HL-60 (cell line): ENCODE measurements around the gene TBR1.
A peak's percentile ranks its signal among the peaks of the same experiment; 100 is the strongest.

Experiments
- DNase-seq, 2 experiments: peaks; one replicate each; pipeline ENCODE4 v3.0.0-alpha.2; 2010 to 2020; ENCODE audit warnings: low read depth in 1 of 2, low spot score in 1 of 2
- H3K27ac ChIP-seq: fragments of 250-450 bp; sonication (Bioruptor Pico); replicated peaks from 2 replicates; pipeline ENCODE4 v1.5.1; 2020; ENCODE audit warnings: mild to moderate bottlenecking, moderate library complexity
- H3K27me3 ChIP-seq: fragments of 250-450 bp; sonication (Bioruptor Pico); 2 replicates; pipeline ENCODE4 v1.5.1; 2021; ENCODE audit warnings: mild to moderate bottlenecking, moderate library complexity; ENCODE audit not compliant: insufficient read depth, poor library complexity, severe bottlenecking
- H3K4me3 ChIP-seq: replicated peaks from 2 replicates; pipeline ENCODE4 v1.5.1; 2011; ENCODE audit warnings: mild to moderate bottlenecking, control low read depth, low read length; ENCODE audit not compliant: insufficient read depth
- GABPA ChIP-seq: IDR thresholded peaks from 2 replicates; pipeline ENCODE4 v1.6.1; 2012; ENCODE audit warnings: low read depth
- POLR2AphosphoS5 ChIP-seq: IDR thresholded peaks from 2 replicates; pipeline ENCODE4 v1.6.1; 2012; ENCODE audit warnings: low read depth
- SPI1 ChIP-seq: IDR thresholded peaks from 2 replicates; pipeline ENCODE4 v1.6.1; 2012; ENCODE audit warnings: low read depth, mild to moderate bottlenecking, borderline replicate concordance
- TF ChIP-seq, protein P1 (sequence below): IDR thresholded peaks from one replicate; pipeline ENCODE4 v1.5.1; 2011; ENCODE audit warnings: low read length, control low read depth, inconsistent platforms; ENCODE audit not compliant: insufficient read depth
- TF ChIP-seq, protein P2 (sequence below): IDR thresholded peaks from 2 replicates; pipeline ENCODE4 v1.6.1; 2012; ENCODE audit warnings: low read depth; ENCODE audit not compliant: insufficient replicate concordance

The TBR1 gene

DNA sequence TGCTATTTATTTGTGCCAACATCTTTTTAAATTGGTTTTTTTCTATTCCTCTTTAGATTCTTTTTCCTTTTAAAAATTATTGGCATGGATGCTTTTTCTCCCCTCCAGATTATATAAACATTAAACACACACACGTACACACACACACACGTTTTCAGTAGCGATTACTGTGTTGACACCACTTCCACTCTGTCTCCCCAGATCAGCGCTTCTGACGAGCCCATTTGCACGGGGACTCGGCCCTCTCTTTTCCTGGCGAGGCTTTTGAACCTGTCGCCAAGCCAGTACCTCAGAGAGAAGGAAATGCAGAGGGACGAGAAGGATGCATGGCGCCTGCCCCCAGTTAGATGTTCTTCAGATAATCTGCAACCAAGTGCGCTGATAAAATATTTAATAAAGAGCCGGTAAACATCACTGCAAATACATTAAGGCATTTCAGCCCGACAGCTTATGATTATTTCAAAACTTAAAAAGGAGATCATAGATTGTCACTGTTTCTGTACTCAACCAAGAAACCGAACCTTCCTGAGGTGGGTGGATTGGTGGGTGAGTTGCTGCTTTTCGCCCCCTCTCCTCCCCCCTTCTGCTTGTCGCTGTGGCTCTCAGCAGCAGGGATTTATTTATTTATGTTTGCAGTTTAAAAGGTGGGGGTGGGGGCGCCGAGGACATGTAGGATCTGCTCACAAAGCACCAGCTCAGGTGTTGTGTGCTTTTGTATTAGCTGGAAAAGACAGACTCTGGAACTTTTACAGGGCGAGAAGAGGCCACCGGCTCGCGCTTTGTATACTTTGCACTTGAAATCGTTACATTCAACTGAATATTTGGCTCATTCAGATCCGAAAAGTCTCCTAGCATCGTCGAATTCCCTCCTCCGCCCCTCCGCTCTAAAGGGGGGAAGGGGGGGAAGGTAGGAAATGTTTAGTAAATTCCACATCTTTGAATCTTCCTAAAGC is 787 bp upstream of the TBR1 start:
- DNase-seq = no peak
- no peak overlapping the region for H3K27ac ChIP-seq
- H3K27me3 ChIP-seq = peaks cover 62% of the 10 kb centered on the region
- no peak for TF ChIP-seq SPI1
- TF ChIP-seq GABPA = no peak
- TF ChIP-seq, protein P1, sequence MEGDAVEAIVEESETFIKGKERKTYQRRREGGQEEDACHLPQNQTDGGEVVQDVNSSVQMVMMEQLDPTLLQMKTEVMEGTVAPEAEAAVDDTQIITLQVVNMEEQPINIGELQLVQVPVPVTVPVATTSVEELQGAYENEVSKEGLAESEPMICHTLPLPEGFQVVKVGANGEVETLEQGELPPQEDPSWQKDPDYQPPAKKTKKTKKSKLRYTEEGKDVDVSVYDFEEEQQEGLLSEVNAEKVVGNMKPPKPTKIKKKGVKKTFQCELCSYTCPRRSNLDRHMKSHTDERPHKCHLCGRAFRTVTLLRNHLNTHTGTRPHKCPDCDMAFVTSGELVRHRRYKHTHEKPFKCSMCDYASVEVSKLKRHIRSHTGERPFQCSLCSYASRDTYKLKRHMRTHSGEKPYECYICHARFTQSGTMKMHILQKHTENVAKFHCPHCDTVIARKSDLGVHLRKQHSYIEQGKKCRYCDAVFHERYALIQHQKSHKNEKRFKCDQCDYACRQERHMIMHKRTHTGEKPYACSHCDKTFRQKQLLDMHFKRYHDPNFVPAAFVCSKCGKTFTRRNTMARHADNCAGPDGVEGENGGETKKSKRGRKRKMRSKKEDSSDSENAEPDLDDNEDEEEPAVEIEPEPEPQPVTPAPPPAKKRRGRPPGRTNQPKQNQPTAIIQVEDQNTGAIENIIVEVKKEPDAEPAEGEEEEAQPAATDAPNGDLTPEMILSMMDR = no peak
- no peak for TF ChIP-seq POLR2AphosphoS5
- TF ChIP-seq, protein P2, sequence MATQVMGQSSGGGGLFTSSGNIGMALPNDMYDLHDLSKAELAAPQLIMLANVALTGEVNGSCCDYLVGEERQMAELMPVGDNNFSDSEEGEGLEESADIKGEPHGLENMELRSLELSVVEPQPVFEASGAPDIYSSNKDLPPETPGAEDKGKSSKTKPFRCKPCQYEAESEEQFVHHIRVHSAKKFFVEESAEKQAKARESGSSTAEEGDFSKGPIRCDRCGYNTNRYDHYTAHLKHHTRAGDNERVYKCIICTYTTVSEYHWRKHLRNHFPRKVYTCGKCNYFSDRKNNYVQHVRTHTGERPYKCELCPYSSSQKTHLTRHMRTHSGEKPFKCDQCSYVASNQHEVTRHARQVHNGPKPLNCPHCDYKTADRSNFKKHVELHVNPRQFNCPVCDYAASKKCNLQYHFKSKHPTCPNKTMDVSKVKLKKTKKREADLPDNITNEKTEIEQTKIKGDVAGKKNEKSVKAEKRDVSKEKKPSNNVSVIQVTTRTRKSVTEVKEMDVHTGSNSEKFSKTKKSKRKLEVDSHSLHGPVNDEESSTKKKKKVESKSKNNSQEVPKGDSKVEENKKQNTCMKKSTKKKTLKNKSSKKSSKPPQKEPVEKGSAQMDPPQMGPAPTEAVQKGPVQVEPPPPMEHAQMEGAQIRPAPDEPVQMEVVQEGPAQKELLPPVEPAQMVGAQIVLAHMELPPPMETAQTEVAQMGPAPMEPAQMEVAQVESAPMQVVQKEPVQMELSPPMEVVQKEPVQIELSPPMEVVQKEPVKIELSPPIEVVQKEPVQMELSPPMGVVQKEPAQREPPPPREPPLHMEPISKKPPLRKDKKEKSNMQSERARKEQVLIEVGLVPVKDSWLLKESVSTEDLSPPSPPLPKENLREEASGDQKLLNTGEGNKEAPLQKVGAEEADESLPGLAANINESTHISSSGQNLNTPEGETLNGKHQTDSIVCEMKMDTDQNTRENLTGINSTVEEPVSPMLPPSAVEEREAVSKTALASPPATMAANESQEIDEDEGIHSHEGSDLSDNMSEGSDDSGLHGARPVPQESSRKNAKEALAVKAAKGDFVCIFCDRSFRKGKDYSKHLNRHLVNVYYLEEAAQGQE = no peak
- peak overlapping the region; percentile 39; the same call in 1 of the 2 replicates for H3K4me3 ChIP-seq

DNA sequence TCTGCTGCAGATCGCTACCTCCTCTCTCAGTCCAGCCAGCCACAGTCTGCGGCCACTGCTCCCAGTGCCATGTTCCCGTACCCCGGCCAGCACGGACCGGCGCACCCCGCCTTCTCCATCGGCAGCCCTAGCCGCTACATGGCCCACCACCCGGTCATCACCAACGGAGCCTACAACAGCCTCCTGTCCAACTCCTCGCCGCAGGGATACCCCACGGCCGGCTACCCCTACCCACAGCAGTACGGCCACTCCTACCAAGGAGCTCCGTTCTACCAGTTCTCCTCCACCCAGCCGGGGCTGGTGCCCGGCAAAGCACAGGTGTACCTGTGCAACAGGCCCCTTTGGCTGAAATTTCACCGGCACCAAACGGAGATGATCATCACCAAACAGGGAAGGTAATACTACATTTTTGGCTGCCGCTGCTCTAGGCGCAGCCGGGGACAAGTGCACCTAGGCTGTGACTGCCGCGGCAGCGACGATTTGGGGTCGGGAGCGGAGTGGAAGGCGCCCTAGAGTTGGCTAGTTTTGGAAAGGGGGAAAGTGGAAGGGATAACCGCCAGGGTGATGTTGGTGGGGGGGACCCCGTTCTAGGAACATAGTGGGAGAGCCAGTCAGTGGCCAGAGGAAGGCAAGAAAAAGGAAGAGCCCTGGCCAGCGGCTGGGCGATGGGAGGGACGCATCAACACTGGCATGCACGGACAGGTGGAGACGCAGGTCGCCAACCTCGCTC is 776 bp downstream of the TBR1 start:
- H3K27me3 ChIP-seq = peaks cover 77% of the 10 kb centered on the region
- no peak for DNase-seq
- H3K27ac ChIP-seq = no peak overlapping the region
- TF ChIP-seq, protein P2 = no peak
- TF ChIP-seq SPI1 (no peak), GABPA (no peak), POLR2AphosphoS5 (no peak)
- H3K4me3 ChIP-seq = no peak overlapping the region

DNA sequence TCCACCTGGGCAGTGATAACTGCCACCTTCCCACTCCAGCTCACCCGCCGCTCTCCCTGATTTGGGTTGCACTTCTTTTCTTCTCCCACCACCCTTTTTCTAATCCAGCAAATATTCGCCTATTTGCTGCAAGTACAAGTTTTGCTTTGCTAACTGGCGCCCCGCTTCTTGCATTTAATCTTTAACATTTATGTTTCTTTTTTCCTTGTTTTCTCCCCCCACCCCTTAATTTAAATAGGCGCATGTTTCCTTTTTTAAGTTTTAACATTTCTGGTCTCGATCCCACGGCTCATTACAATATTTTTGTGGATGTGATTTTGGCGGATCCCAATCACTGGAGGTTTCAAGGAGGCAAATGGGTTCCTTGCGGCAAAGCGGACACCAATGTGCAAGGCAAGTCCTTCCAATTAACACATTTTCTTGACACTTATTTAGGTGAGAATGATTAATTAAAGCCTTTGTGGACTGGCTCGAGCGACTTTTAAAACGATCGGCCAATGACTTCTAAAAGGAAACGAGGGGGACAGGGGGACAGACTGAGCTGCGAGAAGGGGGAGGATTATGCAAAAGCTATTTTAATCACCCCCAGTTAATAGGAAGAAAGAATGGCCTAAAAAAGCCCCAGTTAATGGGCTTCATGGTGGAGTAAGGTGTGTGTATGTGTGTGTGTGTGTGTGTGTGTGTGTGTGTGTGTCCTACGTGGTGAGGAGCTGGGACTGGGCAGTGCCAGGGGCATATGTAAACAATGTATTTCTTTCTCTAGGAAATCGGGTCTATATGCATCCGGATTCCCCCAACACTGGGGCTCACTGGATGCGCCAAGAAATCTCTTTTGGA is 1.6 kb downstream of the TBR1 start:
- no peak overlapping the region for H3K27ac ChIP-seq
- no peak for DNase-seq
- no peak overlapping the region for H3K4me3 ChIP-seq
- H3K27me3 ChIP-seq = peaks cover 85% of the 10 kb centered on the region
- TF ChIP-seq, protein P2 = no peak
- TF ChIP-seq POLR2AphosphoS5 = no peak
- TF ChIP-seq GABPA = no peak
- TF ChIP-seq, protein P1 = no peak
- TF ChIP-seq SPI1 = no peak
